Caco-2 (cell line): ENCODE data around the gene RSF1. TPM values are rescaled to one million over a fixed set of nuclear protein-coding genes. Genes with fewer than 3 reads are reported as not detected.

Experiments
- BruUV-seq: library from RNA; stranded (reverse); fragments of 400-500 nt; replicated peaks from 2 replicates; lab custom pipeline; 2021; lab: Mats Ljungman, UMichigan
- CTCF ChIA-PET: fragments of 300-600 bp; sonication (Branson Sonifier 250); formaldehyde crosslinking; loops from one replicate; lab custom pipeline; 2022; ENCODE audit warnings: antibody characterized with exemption; lab: Charles Lee
- POLR2A ChIA-PET: fragments of 300-600 bp; sonication (Branson Sonifier 250); formaldehyde crosslinking; loops from one replicate; lab custom pipeline; 2022; ENCODE audit warnings: antibody characterized with exemption; lab: Charles Lee
- DNase-seq, 2 experiments: peaks; one replicate each; pipeline versions ENCODE4 v3.0.0 to v3.0.0-alpha.2; 2020 to 2022
- H3K27me3 ChIP-seq: replicated peaks from 2 replicates; pipeline ENCODE4 v1.6.0; 2011; ENCODE audit warnings: low read length; ENCODE audit not compliant: control insufficient read depth, insufficient read depth
- H3K36me3 ChIP-seq: 2 replicates; pipeline ENCODE4 v1.5.1; 2011; ENCODE audit warnings: low read length; ENCODE audit not compliant: control insufficient read depth, insufficient read depth
- H3K4me1 ChIP-seq: fragments of 250-450 bp; sonication (Bioruptor Pico); 2 replicates; pipeline ENCODE4 v1.5.1; 2020; ENCODE audit warnings: mild to moderate bottlenecking
- H3K4me3 ChIP-seq: 2 replicates; pipeline ENCODE4 v1.5.1; 2011; ENCODE audit warnings: low read depth, mild to moderate bottlenecking, control low read depth, low read length
- H3K9me3 ChIP-seq: fragments of 250-450 bp; sonication (Bioruptor Pico); 2 replicates; pipeline ENCODE4 v1.5.1; 2020; ENCODE audit warnings: mild to moderate bottlenecking, moderate library complexity
- H3K27ac Mint-ChIP-seq: one replicate; pipeline ENCODE4 v1.8.0; 2022; ENCODE audit warnings: mixed read lengths; ENCODE audit not compliant: unreplicated experiment
- H3K27me3 Mint-ChIP-seq: one replicate; pipeline ENCODE4 v1.8.0; 2022; ENCODE audit warnings: mixed read lengths; ENCODE audit not compliant: insufficient read depth, unreplicated experiment
- H3K36me3 Mint-ChIP-seq: one replicate; pipeline ENCODE4 v1.8.0; 2022; ENCODE audit warnings: mild to moderate bottlenecking, mixed read lengths; ENCODE audit not compliant: insufficient read depth, unreplicated experiment
- H3K4me1 Mint-ChIP-seq: one replicate; pipeline ENCODE4 v1.8.0; 2022; ENCODE audit warnings: low read depth, mixed read lengths; ENCODE audit not compliant: unreplicated experiment
- H3K4me3 Mint-ChIP-seq: one replicate; pipeline ENCODE4 v1.8.0; 2022; ENCODE audit warnings: mild to moderate bottlenecking, moderate library complexity, mixed read lengths; ENCODE audit not compliant: unreplicated experiment
- H3K9me3 Mint-ChIP-seq: one replicate; pipeline ENCODE4 v1.8.0; 2022; ENCODE audit warnings: mixed read lengths; ENCODE audit not compliant: unreplicated experiment
- intact Hi-C: fragments of 100-400 bp; cut with micrococcal nuclease; formaldehyde crosslinking; loops from one replicate; pipeline ENCODE4 v1.10.0; 2022; ENCODE audit not compliant: unreplicated experiment
- total RNA-seq: library from RNA; stranded (reverse); gene quantifications from 2 replicates; pipeline ENCODE4 v1.2.3, GENCODE V29; 2022
- TF ChIP-seq, protein P1 (sequence below), 2 experiments: fragments of 200-600 bp in 1 of 2; IDR thresholded peaks; 1 replicate in 1 of 2; 2 replicates in 1 of 2; pipeline versions ENCODE4 v1.5.1 to v1.8.0; 2011 to 2022; ENCODE audit warnings: antibody characterized with exemption in 1 of 2, control low read depth in 1 of 2, inconsistent platforms in 1 of 2, low read depth in 1 of 2, low read length in 1 of 2, mild to moderate bottlenecking in 1 of 2, moderate library complexity in 1 of 2; ENCODE audit not compliant: insufficient read depth in 1 of 2, severe bottlenecking in 1 of 2, unreplicated experiment in 1 of 2

RSF1 gene
- total RNA-seq, 1 experiment from 2014 or later = 121 TPM

DNA sequence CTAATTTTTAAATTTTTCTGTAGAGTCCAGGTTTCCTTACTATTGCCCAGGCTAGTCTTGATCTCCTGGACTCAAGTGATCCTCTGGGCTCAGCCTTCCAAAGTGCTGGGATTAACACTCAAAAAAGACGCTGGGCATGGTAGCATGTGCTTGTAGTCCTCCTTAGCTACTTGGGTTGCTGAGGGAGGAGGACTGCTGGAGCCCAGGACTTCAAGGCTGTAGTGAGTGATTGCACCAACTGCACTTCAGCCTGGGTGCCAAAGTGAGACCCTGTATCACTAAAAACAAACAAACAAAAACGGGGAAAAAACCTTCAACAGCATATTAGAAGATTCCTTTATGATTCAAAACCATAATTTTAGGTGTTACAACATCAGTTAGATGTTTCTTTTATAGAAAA lies 44.6 kb downstream of the RSF1 start:
- Mint-ChIP-seq H3K9me3 (no peaks in the 10 kb centered on the region), H3K36me3 (peaks cover 34% of the 10 kb centered on the region), H3K27ac (no peak overlapping the region), H3K27me3 (no peaks in the 10 kb centered on the region), H3K4me3 (no peak overlapping the region), H3K4me1 (peaks cover 39% of the 10 kb centered on the region)
- Histone ChIP-seq H3K4me1 (peaks cover 26% of the 10 kb centered on the region), H3K27me3 (no peaks in the 10 kb centered on the region), H3K36me3 (peaks cover 3% of the 10 kb centered on the region; the same call in 1 of the 2 replicates), H3K4me3 (no peak overlapping the region), H3K9me3 (no peaks in the 10 kb centered on the region)
- no peak for DNase-seq
- no TSS peak for BruUV-seq
- intact Hi-C loops = loop anchor here (1.0 to 10.0 kb wide), 4 partner anchors 43 to 269 kb away; no protein-coding TSS in a partner anchor
- POLR2A ChIA-PET = interaction anchor here (0.8 kb wide), 1 partner anchor 218 kb away, joined by 9 read pairs; the partner anchor contains the start of gene INTS4
- TF ChIP-seq, protein P1, sequence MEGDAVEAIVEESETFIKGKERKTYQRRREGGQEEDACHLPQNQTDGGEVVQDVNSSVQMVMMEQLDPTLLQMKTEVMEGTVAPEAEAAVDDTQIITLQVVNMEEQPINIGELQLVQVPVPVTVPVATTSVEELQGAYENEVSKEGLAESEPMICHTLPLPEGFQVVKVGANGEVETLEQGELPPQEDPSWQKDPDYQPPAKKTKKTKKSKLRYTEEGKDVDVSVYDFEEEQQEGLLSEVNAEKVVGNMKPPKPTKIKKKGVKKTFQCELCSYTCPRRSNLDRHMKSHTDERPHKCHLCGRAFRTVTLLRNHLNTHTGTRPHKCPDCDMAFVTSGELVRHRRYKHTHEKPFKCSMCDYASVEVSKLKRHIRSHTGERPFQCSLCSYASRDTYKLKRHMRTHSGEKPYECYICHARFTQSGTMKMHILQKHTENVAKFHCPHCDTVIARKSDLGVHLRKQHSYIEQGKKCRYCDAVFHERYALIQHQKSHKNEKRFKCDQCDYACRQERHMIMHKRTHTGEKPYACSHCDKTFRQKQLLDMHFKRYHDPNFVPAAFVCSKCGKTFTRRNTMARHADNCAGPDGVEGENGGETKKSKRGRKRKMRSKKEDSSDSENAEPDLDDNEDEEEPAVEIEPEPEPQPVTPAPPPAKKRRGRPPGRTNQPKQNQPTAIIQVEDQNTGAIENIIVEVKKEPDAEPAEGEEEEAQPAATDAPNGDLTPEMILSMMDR (IDR thresholded peaks at IDR 0.05; ENCODE audit: insufficient read depth in 1 of 2, low read depth in 1 of 2, low read length in 1 of 2, severe bottlenecking in 1 of 2, unreplicated experiment in 1 of 2) = no peak
- CTCF ChIA-PET = interaction anchor here (0.7 to 1.4 kb wide), 6 partner anchors 44 to 453 kb away, joined by 3 to 11 read pairs (median 4); partner anchors contain the start of gene INTS4

DNA sequence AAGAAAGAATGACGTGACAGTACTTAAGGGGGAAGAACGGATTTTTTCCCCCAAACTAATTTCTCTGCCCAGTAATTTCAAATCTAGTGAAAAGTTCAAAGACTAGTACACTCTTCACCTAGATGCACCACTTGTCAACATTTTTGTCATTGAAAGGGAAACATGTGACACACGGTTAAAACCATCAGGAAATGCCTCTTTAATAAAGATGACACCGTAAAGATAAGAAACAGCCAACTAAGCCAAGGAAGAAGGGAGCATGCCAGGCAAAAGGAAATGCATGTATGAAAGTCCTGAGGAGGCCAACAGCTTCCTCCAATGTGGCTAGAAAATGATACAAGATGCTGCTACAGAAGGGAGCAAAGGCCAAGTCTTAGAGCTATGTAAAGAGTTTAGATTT lies 49.4 kb downstream of the RSF1 start:
- H3K36me3 ChIP-seq = peaks cover 3% of the 10 kb centered on the region; the same call in 1 of the 2 replicates
- TF ChIP-seq, protein P1 (IDR thresholded peaks at IDR 0.05; ENCODE audit: insufficient read depth in 1 of 2, low read depth in 1 of 2, low read length in 1 of 2, severe bottlenecking in 1 of 2, unreplicated experiment in 1 of 2) = no peak
- Mint-ChIP-seq H3K4me3 (no peak overlapping the region), H3K27ac (no peak overlapping the region), H3K27me3 (no peaks in the 10 kb centered on the region), H3K9me3 (no peaks in the 10 kb centered on the region), H3K36me3 (peaks cover 19% of the 10 kb centered on the region), H3K4me1 (peaks cover 23% of the 10 kb centered on the region)
- ChIA-PET CTCF (no interaction called here), POLR2A (interaction anchor here (0.6 kb wide), 1 partner anchor 610 kb away, joined by 3 read pairs; no protein-coding TSS in a partner anchor)
- no peak for DNase-seq
- peaks cover 13% of the 10 kb centered on the region for H3K4me1 ChIP-seq
- H3K27me3 ChIP-seq = no peaks in the 10 kb centered on the region
- no TSS peak for BruUV-seq
- intact Hi-C loops = loop anchor here (10.0 kb wide), 1 partner anchor 104 kb away; no protein-coding TSS in a partner anchor
- H3K9me3 ChIP-seq = no peaks in the 10 kb centered on the region
- no peak overlapping the region for H3K4me3 ChIP-seq

- H3K4me3 ChIP-seq = no peak overlapping the region
- H3K27me3 ChIP-seq = no peaks in the 10 kb centered on the region
- POLR2A ChIA-PET = no interaction called here
- Mint-ChIP-seq H3K27me3 (no peaks in the 10 kb centered on the region), H3K36me3 (peaks cover 18% of the 10 kb centered on the region), H3K4me3 (no peak overlapping the region), H3K4me1 (peaks cover 24% of the 10 kb centered on the region), H3K27ac (no peak overlapping the region), H3K9me3 (no peaks in the 10 kb centered on the region)
- no TSS peak for BruUV-seq
- peaks cover 2% of the 10 kb centered on the region; the same call in 1 of the 2 replicates for H3K36me3 ChIP-seq
- TF ChIP-seq, protein P1 (IDR thresholded peaks at IDR 0.05; ENCODE audit: insufficient read depth in 1 of 2, low read depth in 1 of 2, low read length in 1 of 2, severe bottlenecking in 1 of 2, unreplicated experiment in 1 of 2) = no peak
- H3K9me3 ChIP-seq = no peaks in the 10 kb centered on the region
- peaks cover 13% of the 10 kb centered on the region for H3K4me1 ChIP-seq
- CTCF ChIA-PET = no interaction called here
- intact Hi-C loops = loop anchor here (10.0 kb wide), 1 partner anchor 104 kb away; no protein-coding TSS in a partner anchor
- no peak for DNase-seq
These were observed 49.9 kb downstream of the RSF1 start for GRCh38 chr11:77770629-77771028.
